Measurements from ENCODE around the gene RLIM. TPM values are rescaled to one million over a fixed set of nuclear protein-coding genes. Genes with fewer than 3 reads are reported as not detected.

Gene RLIM
- polyA plus RNA-seq, 1 of the 3 experiments (the other 2 are of a cell fraction) = 4.9 TPM

- no peak overlapping the region for H3K9ac ChIP-seq
- POLR2A ChIA-PET = no interaction called here
- CTCF ChIA-PET = interaction anchor here (1.0 kb wide), 2 partner anchors 10 to 23 kb away, joined by 3 read pairs; no protein-coding TSS in a partner anchor
- TF ChIP-seq SIN3A (IDR thresholded peaks at IDR 0.05; ENCODE audit: borderline replicate concordance, low read depth, low read length) (no peak), REST (IDR thresholded peaks at IDR 0.05; ENCODE audit: low read depth, low read length) (no peak), EZH2phosphoT487 (IDR thresholded peaks at IDR 0.05; ENCODE audit: borderline replicate concordance, low read depth) (no peak)
- H3F3A ChIP-seq (replicated peaks; ENCODE audit: insufficient read depth) = peaks cover 3% of the 10 kb centered on the region
- H3K36me3 ChIP-seq (replicated peaks in 1 of 2; ENCODE audit: control insufficient read depth in 1 of 2, insufficient read depth in 2 of 2, low read length in 1 of 2) = peaks cover 17 to 27% of the 10 kb centered on the region in 2 experiments
- no peaks in the 10 kb centered on the region; the same call in 1 of the 2 replicates for H3K27me3 ChIP-seq (ENCODE audit: insufficient read depth)
- H3K4me3 ChIP-seq (ENCODE audit: low read depth in 2 of 2, low read length in 1 of 2) = no peak overlapping the region
- H3K27ac ChIP-seq (ENCODE audit: low read depth in 2 of 2, low read length in 1 of 2) = no peak overlapping the region
- DNase-seq = no peak
- H3K4me1 ChIP-seq (ENCODE audit: control insufficient read depth in 1 of 2, insufficient read depth in 2 of 2, low read depth in 1 of 2, low read length in 1 of 2) = no peaks in the 10 kb centered on the region
- no peak overlapping the region for H3K4me2 ChIP-seq
- peaks cover 10% of the 10 kb centered on the region; the same call in 1 of the 2 replicates for H4K20me1 ChIP-seq (ENCODE audit: insufficient read depth)
- no peaks in the 10 kb centered on the region for H3K9me3 ChIP-seq
- 57% methylated on average over 2 of the region's 2 CpGs for WGBS (ENCODE audit: low lambda C conversion rate)
- no peaks in the 10 kb centered on the region for H3K9me2 ChIP-seq
- no peak overlapping the region for H2AFZ ChIP-seq (ENCODE audit: low read depth)
- H3K79me2 ChIP-seq (ENCODE audit: insufficient read depth) = 0 out of 2 replicates have a peak, but pooled peaks cover 8% of the 10 kb centered on the region
Measured at GRCh38 chrX:74585766-74586165, 28.7 kb downstream of the RLIM start.

DNA sequence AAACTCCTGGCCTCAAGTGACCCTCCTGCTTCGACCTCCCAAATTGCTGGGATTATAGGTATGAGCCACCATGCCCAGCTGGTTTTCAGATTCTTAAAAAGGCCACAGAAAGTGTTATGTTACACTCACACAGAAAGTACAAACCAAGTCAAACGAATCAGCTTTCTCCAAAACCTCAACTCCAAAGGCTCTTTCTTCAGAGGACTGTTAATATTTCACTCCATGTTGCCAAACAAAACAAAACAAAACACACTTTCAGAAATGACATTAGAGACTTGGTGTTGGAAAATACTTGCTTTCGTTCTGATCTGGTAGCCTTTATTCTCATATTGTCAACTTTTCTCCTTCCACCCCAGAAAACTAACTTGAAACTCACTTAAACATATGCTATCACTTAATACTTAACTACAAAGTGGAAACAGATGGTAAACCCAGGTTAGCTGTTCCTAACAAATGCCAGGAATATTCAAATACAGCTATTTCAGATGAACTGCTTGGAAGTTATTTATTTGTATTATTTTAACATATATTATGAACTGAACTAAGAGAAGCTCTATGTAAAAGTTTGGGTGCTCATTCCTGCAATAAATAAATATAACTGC, 34.7 kb downstream of the RLIM start:
- peaks cover 3% of the 10 kb centered on the region for H3F3A ChIP-seq (replicated peaks; ENCODE audit: insufficient read depth)
- no peak for DNase-seq
- no peak for TF ChIP-seq EP300 (IDR thresholded peaks at IDR 0.05; ENCODE audit: borderline replicate concordance in 1 of 2, low read depth in 1 of 2, low read length in 1 of 2)
- TF ChIP-seq FOSL2 (IDR thresholded peaks at IDR 0.05; ENCODE audit: borderline replicate concordance, low read depth) = no peak
- TF ChIP-seq MXI1 (IDR thresholded peaks at IDR 0.05; ENCODE audit: low read depth, low read length) = no peak
- TF ChIP-seq USF1 (IDR thresholded peaks at IDR 0.05; ENCODE audit: borderline replicate concordance, low read depth) = no peak
- TF ChIP-seq TCF12 (IDR thresholded peaks at IDR 0.05) = peak; percentile 65; the same call in 1 of the 2 replicates
- no peak for TF ChIP-seq MAX (IDR thresholded peaks at IDR 0.05; ENCODE audit: low read depth)
- TF ChIP-seq GABPA (IDR thresholded peaks at IDR 0.05; ENCODE audit: low read depth) = no peak
- H3K4me1 ChIP-seq (ENCODE audit: control insufficient read depth in 1 of 2, insufficient read depth in 2 of 2, low read depth in 1 of 2, low read length in 1 of 2) = no peaks in the 10 kb centered on the region
- no peaks in the 10 kb centered on the region; the same call in 1 of the 2 replicates for H3K27me3 ChIP-seq (ENCODE audit: insufficient read depth)
- 55% methylated on average over 3 of the region's 3 CpGs for WGBS (ENCODE audit: low lambda C conversion rate)
- ChIA-PET CTCF (interaction anchor here (1.4 kb wide), 1 partner anchor 29 kb away, joined by 3 read pairs; no protein-coding TSS in a partner anchor), POLR2A (no interaction called here)
- H3K27ac ChIP-seq (ENCODE audit: low read depth in 2 of 2, low read length in 1 of 2) = no peak overlapping the region
- H2AFZ ChIP-seq (ENCODE audit: low read depth) = no peak overlapping the region
- no peaks in the 10 kb centered on the region for H3K79me2 ChIP-seq (ENCODE audit: insufficient read depth)
- H3K9ac ChIP-seq = no peak overlapping the region
- no peak overlapping the region for H3K4me2 ChIP-seq
- H3K4me3 ChIP-seq (ENCODE audit: low read depth in 2 of 2, low read length in 1 of 2) = no peak overlapping the region
- H3K9me3 ChIP-seq = no peaks in the 10 kb centered on the region
- peaks cover 0 to 17% of the 10 kb centered on the region in 2 experiments for H3K36me3 ChIP-seq (replicated peaks in 1 of 2; ENCODE audit: control insufficient read depth in 1 of 2, insufficient read depth in 2 of 2, low read length in 1 of 2)
- 0 out of 2 replicates have a peak, but pooled peaks cover 2% of the 10 kb centered on the region for H4K20me1 ChIP-seq (ENCODE audit: insufficient read depth)
- H3K9me2 ChIP-seq = no peaks in the 10 kb centered on the region

Data from SK-N-SH (cell line).